GM12874 (cell line): Measurements from ENCODE around the gene RARG.

Experiments used
- TF ChIP-seq, protein P1 (sequence below): IDR thresholded peaks from 2 replicates; pipeline ENCODE4 v1.5.1; 2011; ENCODE audit warnings: low read depth, mild to moderate bottlenecking, control low read depth, low read length, moderate library complexity; ENCODE audit not compliant: insufficient read depth

The RARG gene

DNA sequence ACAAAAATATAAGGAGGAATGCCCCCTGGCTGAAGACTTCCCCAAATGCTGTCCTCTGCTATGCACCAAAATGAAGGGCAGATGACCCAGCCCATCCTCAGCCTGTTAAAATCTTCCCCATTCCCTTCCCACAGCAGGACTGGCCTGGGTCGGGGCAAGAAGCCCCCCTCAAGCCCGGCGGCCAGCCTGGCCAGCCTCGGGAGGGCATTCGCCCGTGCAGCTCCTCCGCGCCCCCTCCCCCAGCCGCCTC, 413 bp downstream of the RARG start:
- TF ChIP-seq, protein P1, sequence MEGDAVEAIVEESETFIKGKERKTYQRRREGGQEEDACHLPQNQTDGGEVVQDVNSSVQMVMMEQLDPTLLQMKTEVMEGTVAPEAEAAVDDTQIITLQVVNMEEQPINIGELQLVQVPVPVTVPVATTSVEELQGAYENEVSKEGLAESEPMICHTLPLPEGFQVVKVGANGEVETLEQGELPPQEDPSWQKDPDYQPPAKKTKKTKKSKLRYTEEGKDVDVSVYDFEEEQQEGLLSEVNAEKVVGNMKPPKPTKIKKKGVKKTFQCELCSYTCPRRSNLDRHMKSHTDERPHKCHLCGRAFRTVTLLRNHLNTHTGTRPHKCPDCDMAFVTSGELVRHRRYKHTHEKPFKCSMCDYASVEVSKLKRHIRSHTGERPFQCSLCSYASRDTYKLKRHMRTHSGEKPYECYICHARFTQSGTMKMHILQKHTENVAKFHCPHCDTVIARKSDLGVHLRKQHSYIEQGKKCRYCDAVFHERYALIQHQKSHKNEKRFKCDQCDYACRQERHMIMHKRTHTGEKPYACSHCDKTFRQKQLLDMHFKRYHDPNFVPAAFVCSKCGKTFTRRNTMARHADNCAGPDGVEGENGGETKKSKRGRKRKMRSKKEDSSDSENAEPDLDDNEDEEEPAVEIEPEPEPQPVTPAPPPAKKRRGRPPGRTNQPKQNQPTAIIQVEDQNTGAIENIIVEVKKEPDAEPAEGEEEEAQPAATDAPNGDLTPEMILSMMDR = no peak

DNA sequence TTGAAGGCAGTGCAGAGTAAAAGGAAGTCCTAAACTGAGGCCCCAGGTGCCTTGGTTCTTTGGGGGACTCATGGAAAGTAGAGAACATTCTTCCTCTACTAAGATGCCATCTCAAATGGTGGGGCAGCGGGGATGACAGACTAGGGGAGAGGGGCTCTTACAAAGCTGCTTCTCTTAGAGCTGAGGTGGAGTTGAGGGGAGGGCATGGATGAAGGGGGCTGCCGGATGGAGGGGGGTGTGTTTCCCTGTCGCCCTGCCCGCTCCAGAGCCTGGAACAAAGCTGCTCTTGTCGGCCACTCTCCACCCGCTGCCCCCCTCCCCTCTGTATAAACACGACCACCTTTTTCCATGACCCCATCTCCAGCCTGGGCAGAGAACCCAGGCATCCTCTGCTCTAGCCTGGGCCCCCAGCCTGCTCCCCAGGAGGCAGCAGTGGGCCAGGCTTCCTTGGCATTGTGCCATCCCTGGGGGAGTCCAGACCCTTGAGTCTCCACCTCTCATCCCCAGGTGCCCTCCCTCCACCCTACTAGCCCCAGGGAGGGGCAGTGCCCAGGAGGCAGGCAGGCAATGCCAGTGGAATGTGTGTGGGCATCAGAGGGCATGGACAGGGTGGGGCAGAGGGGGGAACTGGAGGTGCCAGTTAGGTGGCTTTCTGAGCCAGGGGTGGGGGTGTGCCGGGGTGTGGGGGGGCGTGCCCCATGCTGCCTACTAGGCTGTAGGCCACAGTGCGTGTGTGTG, 1.7 kb downstream of the RARG start:
- TF ChIP-seq, protein P1 = no peak

DNA sequence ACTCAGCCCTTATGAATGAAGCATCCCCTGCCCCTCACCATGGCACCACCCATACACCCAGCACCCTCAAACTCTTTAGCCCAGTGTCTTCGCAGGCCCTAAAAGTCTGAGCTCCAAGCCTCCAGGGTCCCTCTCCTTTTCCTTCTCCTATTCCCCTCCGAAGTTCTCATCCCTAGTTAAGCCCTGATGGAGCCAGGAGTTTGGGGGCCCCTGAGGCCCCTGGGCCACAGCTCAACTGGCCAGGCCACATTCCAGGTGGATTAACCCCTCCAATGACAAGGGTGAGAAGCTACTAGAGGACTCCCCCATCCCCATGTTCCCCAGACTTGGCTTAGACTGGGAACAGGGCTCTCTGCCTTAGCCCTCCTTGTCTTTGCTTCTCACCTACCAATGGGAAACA, 2.6 kb downstream of the RARG start:
- TF ChIP-seq, protein P1 = no peak

DNA sequence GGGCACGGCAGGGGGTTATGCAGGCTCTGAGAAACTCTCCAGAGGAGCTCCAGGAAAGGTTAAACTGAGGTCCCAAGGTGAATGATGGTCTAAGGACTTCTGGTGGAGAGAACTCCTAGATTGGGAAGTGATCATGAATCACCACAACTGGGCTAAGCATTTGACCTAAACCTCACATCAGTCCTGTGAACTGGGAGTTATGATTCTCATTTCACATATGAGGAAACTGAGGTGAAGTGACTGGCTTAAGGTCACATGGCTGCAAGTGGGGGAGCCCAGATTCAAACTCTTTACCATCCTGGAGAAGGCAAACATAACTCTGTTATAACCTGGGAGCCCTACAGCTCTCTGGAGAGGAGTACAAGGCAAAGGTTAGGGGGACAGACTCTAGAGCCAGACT, 4.2 kb downstream of the RARG start:
- TF ChIP-seq, protein P1 = no peak

DNA sequence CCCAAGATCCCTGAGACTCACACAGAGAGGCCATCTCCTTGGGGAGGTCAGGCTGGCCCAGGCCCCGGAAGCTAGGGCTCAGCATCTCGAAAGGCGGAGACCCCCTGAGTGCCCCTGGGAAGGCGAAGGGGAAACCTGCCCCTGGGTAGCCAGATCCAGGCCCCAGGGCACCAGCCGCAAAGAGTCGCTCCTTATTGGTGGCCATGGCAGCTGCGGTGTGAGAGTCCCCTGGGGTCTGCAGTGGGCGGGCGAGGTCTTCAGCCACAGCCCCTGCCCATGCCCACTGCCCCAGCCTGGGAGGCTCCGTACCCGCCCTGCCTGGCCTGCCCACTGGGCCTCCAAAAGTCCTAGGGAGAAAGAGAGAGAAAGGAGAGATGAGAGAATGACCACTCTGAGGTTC, 4.7 kb downstream of the RARG start:
- TF ChIP-seq, protein P1 = no peak

DNA sequence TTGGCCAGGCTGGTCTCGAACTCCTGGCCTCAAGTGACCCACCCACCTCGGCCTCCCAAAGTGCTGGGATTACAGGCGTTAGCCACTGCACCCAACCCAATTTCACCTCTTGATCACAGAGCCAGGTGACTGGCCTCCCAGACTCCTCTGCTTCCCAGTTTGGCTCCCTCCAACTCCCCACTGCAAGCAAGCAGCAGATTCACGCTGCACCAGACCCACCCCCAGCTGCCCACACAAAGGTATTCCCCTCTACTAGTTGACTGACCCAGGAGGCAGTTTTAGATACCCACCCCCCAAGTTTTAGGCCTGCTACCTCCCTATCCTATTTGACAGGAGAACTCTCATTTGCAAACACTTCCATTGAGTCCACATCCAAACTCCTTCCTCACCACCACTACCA, 5.2 kb downstream of the RARG start:
- TF ChIP-seq, protein P1 = no peak

DNA sequence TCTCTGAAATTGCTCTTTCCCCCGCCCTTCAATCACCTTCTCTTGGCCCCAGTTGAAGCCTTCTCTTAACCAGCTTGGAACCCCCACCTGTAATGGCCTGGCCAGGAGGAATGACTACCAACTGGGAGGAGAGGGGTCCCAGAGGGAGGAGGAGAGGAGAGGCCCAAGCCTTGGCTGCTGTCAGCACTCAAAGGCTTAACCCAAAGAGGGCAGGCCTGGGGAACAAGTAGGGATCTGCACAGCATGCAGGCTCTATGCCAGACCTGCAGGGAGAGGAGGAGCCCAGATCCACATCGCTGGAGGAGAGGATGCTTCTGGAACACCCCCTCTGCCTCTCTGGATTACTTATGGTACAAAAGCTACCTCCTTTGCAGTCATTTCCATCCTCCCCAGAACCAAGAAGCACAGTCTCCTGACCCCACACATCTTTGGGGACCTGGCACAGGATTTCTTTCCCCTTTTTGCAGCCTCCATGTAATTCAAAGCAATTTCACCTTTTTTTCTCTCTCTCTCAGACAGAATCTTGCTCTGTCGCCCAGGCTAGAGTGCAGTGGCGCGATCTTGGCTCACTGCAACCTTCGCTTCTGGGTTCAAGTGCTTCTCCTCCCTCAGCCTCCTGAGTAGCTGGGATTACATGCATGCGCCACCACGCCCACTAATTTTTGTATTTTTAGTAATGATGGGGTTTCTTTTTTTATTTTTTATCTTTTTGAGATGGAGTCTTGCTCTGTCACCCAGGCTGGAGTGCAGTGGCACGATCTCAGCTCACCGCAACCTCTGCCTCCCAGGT, 6.2 kb downstream of the RARG start:
- TF ChIP-seq, protein P1 = no peak
